Activated effector memory CD4-positive, alpha-beta T cell treated with anti-CD3 and anti-CD28 coated beads, Interleukin-2, amount 50 U/mL, for 16 hours (primary cell): ENCODE measurements around the gene GNB3.

Experiments used
- DNase-seq: peaks from one replicate; pipeline ENCODE4 v3.0.0-alpha.2; 2020

Gene GNB3

GRCh38 chr12:6824085-6824775 lies 16.5 kb upstream of the GNB3 start:
- no peak for DNase-seq

- no peak for DNase-seq
Observed at GRCh38 chr12:6824901-6825381, 15.8 kb upstream of the GNB3 start.

- peak; percentile 93 for DNase-seq
Observed at GRCh38 chr12:6825398-6826124, 15.2 kb upstream of the GNB3 start.

GRCh38 chr12:6826125-6826733 lies 14.5 kb upstream of the GNB3 start:
- no peak for DNase-seq

- DNase-seq = no peak
Observed at GRCh38 chr12:6826734-6827436, 13.8 kb upstream of the GNB3 start.

- DNase-seq = peak; percentile 78
Observed at GRCh38 chr12:6827437-6827911, 13.3 kb upstream of the GNB3 start.

GRCh38 chr12:6827982-6828780 lies 12.5 kb upstream of the GNB3 start, which contains the start of gene P3H3:
Gene P3H3, plus strand, starts transcription at chr12:6828407. Its CDS starts 34 bp downstream, at chr12:6828441.
- no peak for DNase-seq

GRCh38 chr12:6828781-6829535 lies 11.8 kb upstream of the GNB3 start:
- peak; percentile 75 for DNase-seq

GRCh38 chr12:6829536-6830220 lies 11.0 kb upstream of the GNB3 start:
- DNase-seq = no peak

GRCh38 chr12:6830286-6830890 lies 10.3 kb upstream of the GNB3 start:
- no peak for DNase-seq

- no peak for DNase-seq
Observed at GRCh38 chr12:6830999-6831398, 9.7 kb upstream of the GNB3 start.

GRCh38 chr12:6831450-6831995 lies 9.2 kb upstream of the GNB3 start:
- no peak for DNase-seq

GRCh38 chr12:6832125-6832524 lies 8.6 kb upstream of the GNB3 start:
- no peak for DNase-seq

GRCh38 chr12:6833189-6833890 lies 7.4 kb upstream of the GNB3 start:
- DNase-seq = no peak

GRCh38 chr12:6834254-6834653 lies 6.5 kb upstream of the GNB3 start:
- no peak for DNase-seq

GRCh38 chr12:6834873-6835272 lies 5.9 kb upstream of the GNB3 start:
- DNase-seq = no peak

- no peak for DNase-seq
Observed at GRCh38 chr12:6836851-6837250, 3.9 kb upstream of the GNB3 start.

GRCh38 chr12:6837370-6838060 lies 3.2 kb upstream of the GNB3 start:
- DNase-seq = no peak

- DNase-seq = no peak
Observed at GRCh38 chr12:6838854-6839253, 1.9 kb upstream of the GNB3 start.
